Hematopoietic multipotent progenitor cell treated with erythropoietin and hydrocortisone succinate and interleukin-3 and kit ligand, for 8 days (in vitro differentiated cells): ENCODE data around the gene DDX51.

Source experiments
- DNase-seq: peaks from one replicate; pipeline ENCODE4 v3.0.0-alpha.2; 2015

DDX51 gene

DNA sequence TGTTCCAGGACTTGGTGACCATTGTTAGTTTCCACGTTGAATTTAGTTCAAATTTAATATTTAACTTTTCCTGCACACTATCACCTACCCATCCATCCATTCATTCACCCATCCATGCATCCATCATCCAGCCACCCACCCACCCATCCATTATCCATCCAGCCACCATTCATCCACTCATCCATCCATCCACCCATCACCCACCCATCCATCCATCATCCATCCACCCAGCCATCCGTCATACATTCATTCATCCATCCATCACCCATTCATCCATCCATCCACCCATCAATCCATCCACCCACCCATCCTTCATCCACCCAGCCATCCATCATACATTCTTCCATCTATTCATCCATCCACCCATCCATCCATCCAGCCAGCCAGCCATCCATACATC, 22.0 kb upstream of the DDX51 start:
- DNase-seq = no peak

- no peak for DNase-seq
These were observed 21.5 kb upstream of the DDX51 start for GRCh38 chr12:132165584-132165983.

DNA sequence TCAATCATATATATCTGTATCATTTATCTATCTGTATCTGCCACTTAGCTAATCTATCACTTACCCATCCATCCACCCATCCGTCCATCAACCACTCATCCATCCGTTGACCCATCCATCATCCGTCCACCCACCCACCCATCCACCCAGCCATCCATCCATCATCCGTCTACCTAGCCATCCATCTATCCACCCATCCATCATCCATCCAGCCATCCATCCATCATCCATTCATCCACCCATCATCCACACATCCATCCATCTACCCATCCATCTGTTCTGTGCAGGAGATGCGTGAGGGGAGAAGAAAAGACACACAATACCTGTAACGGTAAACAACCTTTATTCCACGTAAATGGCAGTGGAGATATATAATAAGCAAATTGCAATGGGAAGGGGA, 20.3 kb upstream of the DDX51 start:
- no peak for DNase-seq

- DNase-seq = no peak
These were observed 19.8 kb upstream of the DDX51 start for GRCh38 chr12:132163911-132164288.

GRCh38 chr12:132163041-132163910, 19.2 kb upstream of the DDX51 start:
- DNase-seq = no peak

DNA sequence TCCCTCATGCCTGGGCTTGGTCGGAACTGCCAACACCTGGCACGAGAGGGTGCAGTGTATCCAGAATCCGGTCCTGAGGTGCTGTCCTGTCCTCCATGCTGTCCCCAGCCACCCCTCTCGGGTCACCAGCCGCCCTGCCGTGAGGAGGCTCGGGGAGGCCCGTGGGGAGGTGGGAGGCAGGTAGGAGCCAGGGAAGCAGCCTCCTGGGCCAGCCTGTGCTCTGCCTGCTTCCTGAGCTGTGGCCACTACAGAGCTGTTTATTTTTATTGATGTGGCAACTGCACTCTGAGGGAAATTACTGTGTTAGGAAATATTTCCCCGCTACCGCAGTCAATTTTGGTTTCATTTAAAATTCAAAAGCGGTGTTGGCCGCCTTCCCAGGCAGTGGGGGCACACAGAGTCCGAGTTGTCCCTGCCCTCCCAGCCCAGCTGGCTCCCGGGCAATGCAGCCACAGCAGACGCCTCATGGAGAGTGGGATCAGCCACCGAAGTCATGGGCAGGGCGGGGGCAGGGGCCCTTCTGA, 18.5 kb upstream of the DDX51 start:
- DNase-seq = no peak

- DNase-seq = no peak
These were observed 17.8 kb upstream of the DDX51 start for GRCh38 chr12:132161796-132162507.

DNA sequence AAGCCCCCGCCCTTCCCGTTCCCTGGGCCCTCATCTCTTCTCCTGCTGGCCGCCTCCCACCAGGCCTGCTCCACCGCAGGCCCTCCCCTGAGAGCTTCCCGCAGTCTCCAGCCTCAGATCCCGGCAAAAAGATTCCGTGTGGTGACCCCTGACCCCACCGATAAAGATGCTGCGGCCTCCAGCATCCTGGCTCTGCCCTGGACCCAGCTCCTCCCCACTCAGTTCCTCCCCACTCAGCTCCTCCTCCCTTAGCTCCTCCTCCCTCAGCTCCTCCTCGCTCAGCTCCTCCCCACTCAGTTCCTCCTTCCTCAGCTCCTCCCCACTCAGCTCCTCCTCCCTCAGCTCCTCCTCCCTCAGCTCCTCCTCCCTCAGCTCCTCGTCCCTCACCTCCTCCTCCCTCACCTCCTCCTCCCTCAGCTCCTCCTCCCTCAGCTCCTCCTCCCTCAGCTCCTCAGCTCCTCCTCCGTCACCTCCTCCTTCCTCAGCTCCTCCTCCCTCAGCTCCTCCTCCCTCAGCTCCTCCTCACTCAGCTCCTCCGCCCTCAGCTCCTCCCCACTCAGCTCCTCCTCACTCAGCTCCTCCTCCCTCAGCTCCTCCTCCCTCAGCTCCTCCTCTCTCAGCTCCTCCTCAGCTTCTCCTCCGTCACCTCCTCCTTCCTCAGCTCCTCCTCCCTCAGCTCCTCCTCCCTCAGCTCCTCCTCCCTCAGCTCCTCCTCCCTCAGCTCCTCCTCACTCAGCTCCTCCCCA, 17.1 kb upstream of the DDX51 start:
- DNase-seq = peak; percentile 32

DNA sequence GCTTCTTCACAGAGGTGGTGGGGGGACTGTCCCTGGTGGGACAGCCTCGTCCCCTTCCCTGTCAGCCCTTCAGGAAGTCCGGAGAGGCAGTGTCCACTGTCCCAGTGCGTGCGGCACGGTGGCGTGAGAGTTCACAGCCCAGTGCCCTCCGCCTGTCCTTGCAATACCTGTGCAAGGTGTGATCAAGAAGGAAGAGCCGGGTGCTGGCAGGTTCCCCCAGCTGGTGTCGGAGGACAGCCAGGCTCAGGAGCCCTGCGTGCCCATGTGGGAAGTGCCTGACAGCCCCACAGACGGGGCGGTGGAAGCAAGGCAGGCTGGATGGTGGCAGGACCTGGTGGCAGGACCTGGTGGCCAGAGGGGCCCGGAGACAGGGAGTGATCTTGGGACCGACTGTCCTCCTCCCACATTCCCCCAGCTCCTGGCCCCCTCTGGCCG, 16.5 kb upstream of the DDX51 start:
- DNase-seq = no peak

DNA sequence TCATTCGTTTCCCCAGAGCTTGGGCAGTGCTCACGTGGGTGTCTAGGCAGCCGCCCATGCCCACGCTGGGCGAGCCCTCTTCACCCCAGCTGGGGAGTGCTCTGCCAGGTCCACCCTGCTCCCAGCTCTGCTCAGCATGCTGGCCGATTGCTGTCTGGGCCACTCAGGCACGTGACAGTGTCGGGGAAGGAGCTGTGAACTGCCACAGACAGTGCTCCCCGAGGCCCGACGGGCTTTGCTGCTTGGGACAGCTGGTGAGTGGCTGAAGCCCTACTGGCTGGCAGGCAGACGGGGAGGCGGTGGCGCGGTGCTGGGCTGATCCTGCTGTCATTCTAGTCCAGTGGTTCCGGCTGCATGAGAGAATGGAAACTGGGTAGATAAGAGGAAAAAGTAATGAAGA, 15.9 kb upstream of the DDX51 start:
- DNase-seq = no peak

- no peak for DNase-seq
These were observed 15.5 kb upstream of the DDX51 start for GRCh38 chr12:132159555-132160003.

GRCh38 chr12:132158677-132159554, 14.8 kb upstream of the DDX51 start:
- DNase-seq = no peak

- DNase-seq = no peak
These were observed 13.8 kb upstream of the DDX51 start for GRCh38 chr12:132157733-132158409.

- DNase-seq = no peak
These were observed 12.6 kb upstream of the DDX51 start for GRCh38 chr12:132156573-132157325.

DNA sequence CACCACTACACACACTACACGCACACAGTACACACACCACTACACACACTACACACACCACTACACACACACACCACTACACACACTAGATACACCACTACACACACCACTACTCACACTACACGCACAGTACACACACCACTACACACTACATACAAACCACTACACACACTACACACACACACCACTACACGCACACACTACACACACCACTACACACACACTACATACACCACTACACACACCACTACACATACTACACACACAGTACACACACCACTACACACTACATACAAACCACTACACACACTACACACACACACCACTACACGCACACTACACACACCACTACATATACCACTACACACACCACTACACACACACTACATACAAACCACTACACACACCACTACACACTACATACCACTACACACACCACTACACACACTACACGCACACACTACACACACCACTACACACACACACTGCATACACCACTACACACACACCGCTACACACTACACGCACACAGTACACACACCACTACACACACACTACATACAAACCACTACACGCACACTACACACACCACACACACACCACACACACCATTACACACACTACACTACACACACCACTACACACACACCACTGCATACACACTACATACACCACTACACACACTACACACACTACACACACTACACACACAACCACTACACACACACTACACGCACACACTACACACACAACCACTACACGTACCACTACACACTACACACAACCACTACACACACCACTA, 11.9 kb upstream of the DDX51 start:
- DNase-seq = no peak

DNA sequence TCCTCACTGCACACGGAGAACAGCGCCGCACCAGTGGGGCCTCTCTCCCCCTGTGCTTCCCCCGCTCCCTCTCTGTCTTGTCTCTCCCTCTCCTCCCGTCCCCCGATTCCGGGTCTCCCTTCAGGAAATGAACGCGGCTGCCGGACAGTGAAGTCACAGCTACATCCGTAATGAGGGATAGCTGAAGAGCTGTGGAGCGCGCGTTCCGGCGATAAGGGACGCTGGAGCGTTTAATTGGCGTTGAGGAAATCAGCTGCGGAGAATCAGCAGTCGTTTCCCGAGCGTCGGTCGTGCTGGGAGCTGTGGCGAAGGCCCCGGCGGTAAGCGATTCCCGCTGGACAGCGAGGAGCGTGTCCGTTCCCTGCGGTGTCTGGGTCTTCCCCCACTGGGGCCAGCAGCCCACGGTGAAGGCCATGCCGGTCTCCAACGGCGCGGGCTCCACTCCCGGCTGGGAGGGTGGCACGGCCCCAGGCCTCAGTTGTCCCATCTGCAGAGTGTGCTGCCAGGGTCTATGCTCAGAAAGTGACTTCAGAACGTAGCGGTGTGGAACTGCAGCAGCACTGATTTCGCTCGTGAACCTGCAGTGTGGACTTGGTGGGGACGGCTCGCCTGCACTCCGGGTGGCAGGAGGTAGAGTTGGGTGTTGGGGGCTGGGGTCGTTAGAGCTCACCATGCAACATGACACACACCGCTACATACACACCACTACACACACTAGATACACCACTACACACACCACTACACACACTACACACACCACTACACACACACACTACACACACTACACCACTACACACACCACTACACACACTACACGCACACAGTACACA, 11.0 kb upstream of the DDX51 start:
- no peak for DNase-seq

GRCh38 chr12:132154341-132154761, 10.2 kb upstream of the DDX51 start:
- no peak for DNase-seq

GRCh38 chr12:132153501-132154340, 9.6 kb upstream of the DDX51 start:
- DNase-seq = peak; percentile 65
